Loucy (cell line): Measurements from ENCODE around the gene ABCA3.

Experiments used
- CTCF ChIP-seq: fragments of 200-600 bp; sonication (generic); conservative IDR thresholded peaks from 2 replicates; pipeline ENCODE4 v1.5.1; 2014; ENCODE audit warnings: mild to moderate bottlenecking, antibody characterized with exemption, low read length
- EZH2phosphoT487 ChIP-seq: fragments of 200-600 bp; IDR thresholded peaks from 2 replicates; pipeline ENCODE4 v1.6.1; 2018; ENCODE audit warnings: antibody characterized with exemption, mild to moderate bottlenecking, moderate library complexity, borderline replicate concordance

DNA sequence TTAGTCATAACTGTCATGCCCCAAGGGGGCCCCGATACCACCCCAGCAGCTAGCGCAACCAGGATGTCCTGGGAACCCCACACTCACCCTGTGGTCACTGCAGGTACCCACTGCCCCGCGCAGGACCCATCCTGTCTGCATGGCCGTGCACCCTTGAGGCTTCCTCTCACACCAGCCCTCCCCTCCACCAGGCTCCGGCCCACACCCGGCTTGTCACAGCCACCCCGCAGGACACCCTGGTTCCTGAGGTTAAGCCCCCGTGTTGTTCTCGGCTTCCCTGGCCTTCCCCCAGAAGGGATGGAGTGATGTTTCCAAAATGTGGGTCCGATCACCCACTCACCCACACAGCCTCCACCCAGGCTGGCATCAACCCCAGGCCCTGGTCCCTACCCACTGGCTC lies 96.7 kb downstream of the ABCA3 start:
- TF ChIP-seq CTCF (no peak), EZH2phosphoT487 (no peak)
